SU-DHL-6 (cell line): ENCODE measurements around the gene GIT2.

ENCODE experiments used
- H2AFZ ChIP-seq: fragments of 200-600 bp; sonication (generic); 2 replicates; pipeline ENCODE4 v1.6.1; 2014; ENCODE audit warnings: low read depth, mild to moderate bottlenecking, moderate library complexity, mixed read lengths, antibody characterized with exemption, low read length; ENCODE audit not compliant: severe bottlenecking
- H3F3A ChIP-seq: fragments of 200-600 bp; shearing (Covaris generic); 2 replicates; pipeline ENCODE4 v1.6.0; 2016; ENCODE audit warnings: antibody characterized with exemption, mild to moderate bottlenecking; ENCODE audit not compliant: insufficient read depth
- H3K27ac ChIP-seq: fragments of 200-600 bp; sonication (generic); 2 replicates; pipeline ENCODE4 v1.5.1; 2016; ENCODE audit warnings: low read depth, mild to moderate bottlenecking, low read length, moderate library complexity, mixed read lengths
- H3K27me3 ChIP-seq: fragments of 200-600 bp; sonication (generic), shearing (Covaris generic); 2 replicates; pipeline ENCODE4 v1.6.0; 2014; ENCODE audit warnings: mild to moderate bottlenecking, low read length
- H3K36me3 ChIP-seq: fragments of 200-600 bp; sonication (generic); 2 replicates; pipeline ENCODE4 v1.6.1; 2014; ENCODE audit warnings: mild to moderate bottlenecking, low read length, mixed read lengths
- H3K4me2 ChIP-seq: fragments of 300-600, 200-600 bp; shearing (Covaris generic), sonication (generic); 2 replicates; pipeline ENCODE4 v1.6.0; 2014; ENCODE audit warnings: low read length, low read depth, mild to moderate bottlenecking; ENCODE audit not compliant: poor library complexity, severe bottlenecking
- H3K4me3 ChIP-seq: fragments of 200-600 bp; sonication (generic); 2 replicates; pipeline ENCODE4 v1.5.1; 2014; ENCODE audit warnings: antibody characterized with exemption, low read length, mild to moderate bottlenecking, mixed read lengths; ENCODE audit not compliant: insufficient read depth, poor library complexity, severe bottlenecking
- H3K79me2 ChIP-seq: fragments of 200-600 bp; sonication (generic); 2 replicates; pipeline ENCODE4 v1.6.1; 2014; ENCODE audit warnings: mild to moderate bottlenecking, low read length, moderate library complexity; ENCODE audit not compliant: insufficient read depth
- H3K9ac ChIP-seq: fragments of 200-600 bp; sonication (generic); 2 replicates; pipeline ENCODE4 v1.7.0; 2014; ENCODE audit warnings: mild to moderate bottlenecking, low read length
- H3K9me2 ChIP-seq: fragments of 200-600 bp; sonication (generic); replicated peaks from 2 replicates; pipeline ENCODE4 v1.6.1; 2014; ENCODE audit warnings: low read length; ENCODE audit not compliant: insufficient read depth
- H3K9me3 ChIP-seq: fragments of 200-600 bp; sonication (generic); 2 replicates; pipeline ENCODE4 v1.6.1; 2014; ENCODE audit warnings: low read length, mixed read lengths; ENCODE audit not compliant: insufficient read depth
- H4K20me1 ChIP-seq: fragments of 200-600 bp; sonication (generic); 2 replicates; pipeline ENCODE4 v1.6.1; 2014; ENCODE audit warnings: low read depth, mild to moderate bottlenecking, antibody characterized with exemption, low read length, moderate library complexity, mixed read lengths
- CTCF ChIP-seq: fragments of 200-600 bp; sonication (generic); IDR thresholded peaks from one replicate; pipeline ENCODE4 v1.5.1; 2017; ENCODE audit warnings: antibody characterized with exemption, mild to moderate bottlenecking, low read length, moderate library complexity; ENCODE audit not compliant: insufficient read depth, poor library complexity, severe bottlenecking
- EZH2phosphoT487 ChIP-seq: fragments of 200-600 bp; sonication (generic), shearing (Covaris generic); conservative IDR thresholded peaks from 2 replicates; pipeline ENCODE4 v1.6.1; 2018; ENCODE audit warnings: mild to moderate bottlenecking, antibody characterized with exemption, low read length, moderate library complexity, mixed read lengths

GIT2 gene

GRCh38 chr12:109926016-109926415, 70.2 kb downstream of the GIT2 start:
- H3K4me2 ChIP-seq = no peak overlapping the region
- no peaks in the 10 kb centered on the region for H3K36me3 ChIP-seq
- TF ChIP-seq EZH2phosphoT487 = no peak
- TF ChIP-seq CTCF = no peak
- no peaks in the 10 kb centered on the region for H3K9me2 ChIP-seq
- H3K27me3 ChIP-seq = no peaks in the 10 kb centered on the region
- no peaks in the 10 kb centered on the region for H4K20me1 ChIP-seq
- no peak overlapping the region for H2AFZ ChIP-seq
- no peaks in the 10 kb centered on the region for H3K79me2 ChIP-seq
- H3K9ac ChIP-seq = no peak overlapping the region
- H3F3A ChIP-seq = no peaks in the 10 kb centered on the region
- no peak overlapping the region for H3K4me3 ChIP-seq
- no peak overlapping the region for H3K27ac ChIP-seq
- H3K9me3 ChIP-seq = no peaks in the 10 kb centered on the region

DNA sequence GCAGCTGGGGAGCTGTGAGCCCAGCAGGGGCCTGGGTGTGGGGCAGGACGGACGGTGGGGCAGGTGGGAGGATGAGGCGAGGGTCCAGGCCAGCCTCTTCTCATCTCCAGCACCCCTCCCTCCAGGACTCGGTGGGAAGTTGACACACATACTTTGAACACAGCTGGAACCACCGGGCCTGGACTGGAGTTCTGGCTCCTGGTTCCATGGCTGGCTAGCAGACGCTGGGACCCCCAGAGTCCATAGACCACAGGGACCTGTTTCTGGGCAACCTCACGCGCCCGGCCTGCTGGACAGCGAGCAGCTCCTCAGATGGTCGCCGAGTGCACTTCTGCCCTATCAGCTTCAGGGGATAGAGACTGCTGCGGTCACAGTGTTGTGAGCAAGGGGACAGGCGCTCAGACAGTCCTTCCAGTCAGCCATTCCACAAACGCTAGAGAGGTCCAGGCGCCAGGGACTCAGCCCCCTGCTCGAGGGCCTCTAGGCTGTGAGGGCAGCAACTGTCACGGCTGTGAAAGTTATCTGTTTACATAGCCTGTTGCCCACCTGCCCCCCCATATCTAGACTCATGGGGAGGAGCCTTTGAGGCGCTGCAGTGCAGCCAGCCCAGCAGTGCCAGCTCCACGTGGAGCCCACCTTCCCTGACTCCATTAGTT, 70.9 kb downstream of the GIT2 start:
- no peak overlapping the region for H3K4me2 ChIP-seq

DNA sequence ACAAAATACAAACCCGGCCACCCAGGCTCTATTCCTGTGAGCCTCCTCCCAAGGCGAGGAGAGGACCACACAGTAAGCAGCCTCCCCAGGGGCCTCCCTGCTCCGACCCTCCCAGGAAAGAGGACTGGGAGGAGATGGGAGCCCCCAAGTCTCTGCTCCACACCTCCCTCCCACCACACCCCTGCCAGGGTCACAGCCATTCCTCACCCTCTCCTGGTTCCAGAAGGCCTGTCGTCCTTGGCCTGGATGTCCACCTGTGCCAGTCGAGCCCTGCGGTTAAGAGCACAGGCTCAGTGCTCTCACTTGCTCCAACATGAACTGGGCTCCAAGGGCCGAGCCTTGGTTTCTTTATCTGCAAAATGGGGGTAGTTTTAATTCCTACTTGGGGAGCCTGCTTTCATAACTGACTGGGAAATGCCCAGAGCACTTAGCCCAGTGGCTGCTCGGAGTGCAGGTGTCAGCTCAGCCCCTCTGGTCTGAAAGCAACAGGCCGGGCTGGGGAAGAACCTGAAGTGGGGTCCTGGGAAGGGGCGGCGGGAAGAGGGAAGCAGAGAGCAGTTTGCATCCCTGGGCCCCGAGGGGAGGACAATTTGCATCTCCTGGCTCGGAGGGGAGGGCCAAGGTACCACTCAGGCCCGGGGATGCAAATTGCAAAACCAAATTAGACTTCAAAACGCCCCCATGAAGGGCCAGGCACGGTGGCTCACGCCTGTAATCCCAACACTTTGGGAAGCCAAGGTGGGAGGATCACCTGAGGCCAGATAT, 72.5 kb downstream of the GIT2 start:
- no peaks in the 10 kb centered on the region for H3K27me3 ChIP-seq
- H3F3A ChIP-seq = no peaks in the 10 kb centered on the region
- TF ChIP-seq CTCF = no peak
- no peak for TF ChIP-seq EZH2phosphoT487
- no peaks in the 10 kb centered on the region for H4K20me1 ChIP-seq
- H3K79me2 ChIP-seq = no peaks in the 10 kb centered on the region
- no peaks in the 10 kb centered on the region for H3K36me3 ChIP-seq
- no peak overlapping the region for H3K27ac ChIP-seq
- no peak overlapping the region for H3K4me2 ChIP-seq
- no peak overlapping the region for H3K9ac ChIP-seq
- no peaks in the 10 kb centered on the region for H3K9me2 ChIP-seq
- no peak overlapping the region for H3K4me3 ChIP-seq
- no peak overlapping the region for H2AFZ ChIP-seq
- no peaks in the 10 kb centered on the region for H3K9me3 ChIP-seq

More for the DNA sequence above, 70.9 kb downstream of the GIT2 start:
- H3F3A ChIP-seq = no peaks in the 10 kb centered on the region
- H3K27ac ChIP-seq = no peak overlapping the region
- H3K9ac ChIP-seq = no peak overlapping the region
- H2AFZ ChIP-seq = no peak overlapping the region
- H3K27me3 ChIP-seq = no peaks in the 10 kb centered on the region
- no peaks in the 10 kb centered on the region for H3K79me2 ChIP-seq
- no peaks in the 10 kb centered on the region for H3K9me3 ChIP-seq
- H3K36me3 ChIP-seq = no peaks in the 10 kb centered on the region
- no peak overlapping the region for H3K4me3 ChIP-seq
- TF ChIP-seq CTCF (no peak), EZH2phosphoT487 (no peak)
- H4K20me1 ChIP-seq = no peaks in the 10 kb centered on the region
- H3K9me2 ChIP-seq = no peaks in the 10 kb centered on the region
